Small intestine (tissue), 7 donors: ENCODE measurements around the gene MTMR3. TPM values are rescaled to one million over a fixed set of nuclear protein-coding genes. Genes with fewer than 3 reads are reported as not detected.

Experiments used
- DNase-seq, 2 donors: peaks; one replicate each; pipeline versions ENCODE4 v3.0.0 to v3.0.0-alpha.2; 2013
- FAIRE-seq: peaks from 2 replicates; lab custom pipeline; 2012; peaks lifted over from hg19 to GRCh38; lab: Jason Lieb, UNC
- H3K27ac ChIP-seq, 3 donors: one replicate each; pipeline ENCODE4 v1.5.1; 2013; ENCODE audit warnings: low read length in 2 of 3, mild to moderate bottlenecking in 2 of 3, control low read depth in 1 of 3, inconsistent platforms in 1 of 3, low read depth in 1 of 3, moderate library complexity in 1 of 3
- H3K27me3 ChIP-seq, 3 donors: one replicate each; pipeline ENCODE4 v1.6.1; 2013; ENCODE audit warnings: low read length in 3 of 3, inconsistent platforms in 1 of 3; ENCODE audit not compliant: control insufficient read depth in 3 of 3, insufficient read depth in 3 of 3
- H3K36me3 ChIP-seq, 3 donors: one replicate each; pipeline ENCODE4 v1.6.1; 2013; ENCODE audit warnings: low read length in 3 of 3, inconsistent platforms in 1 of 3, low read depth in 1 of 3, mild to moderate bottlenecking in 1 of 3, moderate library complexity in 1 of 3; ENCODE audit not compliant: control insufficient read depth in 3 of 3, insufficient read depth in 2 of 3
- H3K4me1 ChIP-seq, 3 donors: one replicate each; pipeline ENCODE4 v1.6.1; 2013; ENCODE audit warnings: low read length in 2 of 3, inconsistent platforms in 1 of 3, low read depth in 1 of 3, mild to moderate bottlenecking in 1 of 3, moderate library complexity in 1 of 3; ENCODE audit not compliant: control insufficient read depth in 3 of 3, insufficient read depth in 2 of 3
- H3K4me3 ChIP-seq, 3 donors: one replicate each; pipeline ENCODE4 v1.5.1; 2013; ENCODE audit warnings: low read length in 3 of 3, control low read depth in 1 of 3, inconsistent platforms in 1 of 3, low read depth in 1 of 3, mild to moderate bottlenecking in 1 of 3, moderate library complexity in 1 of 3
- H3K9me3 ChIP-seq, 2 donors: one replicate each; pipeline ENCODE4 v1.6.1; 2013; ENCODE audit warnings: low read depth in 1 of 2, low read length in 1 of 2; ENCODE audit not compliant: control insufficient read depth in 2 of 2, insufficient read depth in 1 of 2
- WGBS, 3 donors: extraction: QIAGEN DNeasy Blood & Tissue Kit; methylation state at CpG; one replicate each; pipeline ENCODE4 v1.1.7; 2013; 5-methylcytosine and 5-hydroxymethylcytosine counted together
- polyA plus RNA-seq, 4 donors: library from polyadenylated mRNA; stranded (reverse) in 3 of 4; unstranded in 1 of 4; fragments of 200-250 nt in 3 of 4; fragments of 120-200 nt in 1 of 4; gene quantifications; one replicate each; pipeline versions ENCODE4 v1.2.1 to v1.2.3, GENCODE V29; 2013
- donor health status: healthy with polysubstance abuse.
- donor health status: control.
- donor health status: control.
- donor health status: Bipolar disorder and iron deficiency.
- donor health status: healthy.

MTMR3 gene
- polyA plus RNA-seq, 4 donors, result 9.2 to 31.8 (median 13.1) TPM

DNA sequence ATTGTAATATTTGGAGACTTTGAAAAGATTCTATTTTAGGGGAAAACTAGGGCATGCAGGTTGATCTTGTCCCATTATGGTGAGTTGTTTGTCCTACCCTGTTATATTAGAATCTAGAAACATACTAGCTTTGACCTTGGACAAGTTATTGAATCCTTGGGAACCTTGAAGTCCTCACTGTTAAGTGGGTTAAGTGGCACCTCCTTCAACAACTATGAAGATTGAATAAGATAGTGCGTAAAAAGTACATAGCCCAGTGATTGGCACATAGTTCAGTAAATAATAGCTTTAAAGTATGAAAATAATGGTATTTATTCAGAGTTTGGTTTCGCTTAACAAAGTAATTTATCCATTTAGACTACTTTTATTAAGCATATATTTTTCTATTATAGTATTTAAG is 51.6 kb downstream of the MTMR3 start:
- Histone ChIP-seq H3K27ac (no peak overlapping the region), H3K4me3 (no peak overlapping the region), H3K27me3 (no peaks in the 10 kb centered on the region), H3K36me3 (peaks cover 0 to 3% (median 0%) of the 10 kb centered on the region in 3 donors), H3K4me1 (no peaks in the 10 kb centered on the region), H3K9me3 (no peaks in the 10 kb centered on the region)
- WGBS, 3 donors, result 92 to 96% (median 94%) methylated on average over 2 of the region's 2 CpGs
- DNase-seq, result no peak
- no peak for FAIRE-seq

- DNase-seq, result peak in 1 of 2 donors; percentile 31
- H3K27ac ChIP-seq, result no peak overlapping the region
- no peaks in the 10 kb centered on the region for H3K27me3 ChIP-seq
- no peaks in the 10 kb centered on the region for H3K4me1 ChIP-seq
- no peak overlapping the region for H3K4me3 ChIP-seq
- no peaks in the 10 kb centered on the region for H3K36me3 ChIP-seq
- no peaks in the 10 kb centered on the region for H3K9me3 ChIP-seq
- WGBS, 3 donors, result 23 to 48% (median 32%) methylated on average over 1 of the region's 1 CpG
- no peak for FAIRE-seq
Observed at GRCh38 chr22:29936186-29936585, 53.2 kb downstream of the MTMR3 start.

DNA sequence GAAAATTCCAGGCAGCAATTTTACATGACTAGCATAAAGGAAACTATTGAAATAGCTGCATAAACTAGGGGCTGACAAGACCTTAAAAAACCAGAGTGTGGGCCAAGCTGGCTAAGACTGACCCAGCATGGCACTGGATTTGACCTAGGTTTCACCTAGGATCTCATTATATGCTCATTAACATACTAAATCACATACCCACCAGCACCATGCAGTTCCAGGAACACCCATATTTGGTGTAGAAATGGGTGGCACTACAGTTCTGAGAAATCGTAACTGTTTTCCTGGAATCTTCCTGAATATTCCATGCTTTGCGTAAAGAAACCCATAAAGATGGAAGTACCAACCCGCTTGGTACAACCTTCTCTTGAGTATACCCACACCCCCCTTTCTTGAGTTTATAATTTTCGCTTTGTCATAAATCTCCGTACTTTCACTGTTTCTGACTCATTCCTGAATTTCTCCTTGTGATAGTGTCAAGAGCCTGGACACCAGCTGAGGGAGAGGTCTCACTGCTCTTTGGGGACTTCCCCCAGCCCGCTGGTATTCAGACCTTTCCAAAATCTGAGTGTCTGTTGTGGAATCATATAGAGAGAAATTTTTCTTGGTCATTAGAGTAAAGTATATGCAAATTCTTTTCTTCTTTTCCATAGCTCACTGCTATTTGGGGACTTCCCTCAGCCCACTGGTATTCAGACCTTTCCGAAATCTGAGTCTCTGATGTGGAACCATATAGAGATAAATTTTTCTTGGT is 55.1 kb downstream of the MTMR3 start:
- Histone ChIP-seq H3K9me3 (peaks cover 0 to 6% of the 10 kb centered on the region in 2 donors), H3K4me1 (no peaks in the 10 kb centered on the region), H3K4me3 (no peak overlapping the region), H3K27me3 (no peaks in the 10 kb centered on the region), H3K36me3 (no peaks in the 10 kb centered on the region), H3K27ac (no peak overlapping the region)
- DNase-seq (no peak), FAIRE-seq (no peak)
- WGBS, 3 donors, result 85 to 91% (median 86%) methylated on average over 7 of the region's 7 CpGs

DNA sequence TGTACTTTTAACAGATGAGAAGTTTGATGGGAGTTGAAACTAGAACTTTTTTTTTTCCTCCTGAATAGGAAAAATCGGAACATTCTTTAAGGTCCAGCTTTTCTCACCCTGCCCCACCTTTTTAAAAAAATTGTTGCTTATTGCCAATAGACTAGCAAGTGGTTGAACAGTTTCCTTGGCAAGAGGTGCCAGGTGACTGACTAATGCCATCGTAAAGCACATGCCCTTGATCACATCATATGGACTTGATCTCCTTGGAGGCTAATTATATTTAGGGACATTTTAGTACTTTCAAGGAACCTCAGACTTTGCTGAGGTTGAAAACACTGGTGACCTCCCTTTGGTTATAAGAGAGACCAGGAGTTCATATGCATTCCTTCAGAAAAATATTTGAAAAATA is 57.6 kb downstream of the MTMR3 start:
- no peak for FAIRE-seq
- no peak overlapping the region for H3K27ac ChIP-seq
- WGBS, 3 donors, result 49 to 87% (median 59%) methylated on average over 2 of the region's 2 CpGs
- H3K9me3 ChIP-seq, result peaks cover 0 to 6% of the 10 kb centered on the region in 2 donors
- no peak overlapping the region for H3K4me3 ChIP-seq
- peaks cover 0 to 2% (median 0%) of the 10 kb centered on the region in 3 donors for H3K36me3 ChIP-seq
- H3K4me1 ChIP-seq, result no peaks in the 10 kb centered on the region
- no peaks in the 10 kb centered on the region for H3K27me3 ChIP-seq
- DNase-seq, result peak in 1 of 2 donors; percentile 22

GRCh38 chr22:29944339-29944738 is 61.4 kb downstream of the MTMR3 start:
- H3K27ac ChIP-seq, result no peak overlapping the region
- peaks cover 0 to 4% (median 0%) of the 10 kb centered on the region in 3 donors for H3K4me1 ChIP-seq
- no peaks in the 10 kb centered on the region for H3K27me3 ChIP-seq
- H3K4me3 ChIP-seq, result no peak overlapping the region
- no peak for FAIRE-seq
- peaks cover 0 to 6% of the 10 kb centered on the region in 2 donors for H3K9me3 ChIP-seq
- WGBS, 3 donors, result 75 to 85% (median 85%) methylated on average over 2 of the region's 2 CpGs
- DNase-seq, result no peak
- peaks cover 0 to 2% (median 0%) of the 10 kb centered on the region in 3 donors for H3K36me3 ChIP-seq

DNA sequence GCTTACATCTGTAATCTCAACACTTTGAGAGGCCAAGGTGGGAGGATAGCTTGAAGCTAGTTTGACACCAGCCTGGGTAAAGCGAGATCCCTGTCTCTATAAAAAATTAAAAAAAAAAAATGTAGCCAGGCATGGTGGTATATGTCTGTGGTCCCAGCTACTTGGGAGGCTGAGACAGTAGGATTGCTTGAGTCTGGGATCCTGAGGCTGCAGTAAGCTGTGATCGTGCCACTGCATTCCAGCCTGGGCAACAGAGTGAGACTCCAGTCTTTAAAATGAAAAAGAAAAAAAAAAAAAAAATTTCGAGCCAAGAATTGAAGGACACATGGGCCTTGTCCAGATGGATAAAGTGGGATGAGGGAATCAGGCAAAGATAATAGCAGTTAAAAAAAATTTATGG is 62.5 kb downstream of the MTMR3 start:
- Histone ChIP-seq H3K9me3 (peaks cover 0 to 6% of the 10 kb centered on the region in 2 donors), H3K4me1 (peaks cover 0 to 4% (median 0%) of the 10 kb centered on the region in 3 donors), H3K36me3 (peaks cover 0 to 2% (median 0%) of the 10 kb centered on the region in 3 donors), H3K4me3 (no peak overlapping the region), H3K27me3 (no peaks in the 10 kb centered on the region), H3K27ac (no peak overlapping the region)
- FAIRE-seq, result no peak
- 75 to 86% (median 80%) methylated on average over 3 of the region's 3 CpGs for WGBS, 3 donors
- DNase-seq, result no peak

- WGBS, 3 donors, result 73 to 80% (median 77%) methylated on average over 2 of the region's 2 CpGs
- no peak for FAIRE-seq
- no peak overlapping the region for H3K4me3 ChIP-seq
- H3K36me3 ChIP-seq, result peaks cover 0 to 2% (median 0%) of the 10 kb centered on the region in 3 donors
- H3K9me3 ChIP-seq, result peaks cover 0 to 6% of the 10 kb centered on the region in 2 donors
- H3K27me3 ChIP-seq, result no peaks in the 10 kb centered on the region
- no peak for DNase-seq
- peaks cover 0 to 4% (median 0%) of the 10 kb centered on the region in 3 donors for H3K4me1 ChIP-seq
- no peak overlapping the region for H3K27ac ChIP-seq
Observed at GRCh38 chr22:29946220-29946619, 63.2 kb downstream of the MTMR3 start.

DNA sequence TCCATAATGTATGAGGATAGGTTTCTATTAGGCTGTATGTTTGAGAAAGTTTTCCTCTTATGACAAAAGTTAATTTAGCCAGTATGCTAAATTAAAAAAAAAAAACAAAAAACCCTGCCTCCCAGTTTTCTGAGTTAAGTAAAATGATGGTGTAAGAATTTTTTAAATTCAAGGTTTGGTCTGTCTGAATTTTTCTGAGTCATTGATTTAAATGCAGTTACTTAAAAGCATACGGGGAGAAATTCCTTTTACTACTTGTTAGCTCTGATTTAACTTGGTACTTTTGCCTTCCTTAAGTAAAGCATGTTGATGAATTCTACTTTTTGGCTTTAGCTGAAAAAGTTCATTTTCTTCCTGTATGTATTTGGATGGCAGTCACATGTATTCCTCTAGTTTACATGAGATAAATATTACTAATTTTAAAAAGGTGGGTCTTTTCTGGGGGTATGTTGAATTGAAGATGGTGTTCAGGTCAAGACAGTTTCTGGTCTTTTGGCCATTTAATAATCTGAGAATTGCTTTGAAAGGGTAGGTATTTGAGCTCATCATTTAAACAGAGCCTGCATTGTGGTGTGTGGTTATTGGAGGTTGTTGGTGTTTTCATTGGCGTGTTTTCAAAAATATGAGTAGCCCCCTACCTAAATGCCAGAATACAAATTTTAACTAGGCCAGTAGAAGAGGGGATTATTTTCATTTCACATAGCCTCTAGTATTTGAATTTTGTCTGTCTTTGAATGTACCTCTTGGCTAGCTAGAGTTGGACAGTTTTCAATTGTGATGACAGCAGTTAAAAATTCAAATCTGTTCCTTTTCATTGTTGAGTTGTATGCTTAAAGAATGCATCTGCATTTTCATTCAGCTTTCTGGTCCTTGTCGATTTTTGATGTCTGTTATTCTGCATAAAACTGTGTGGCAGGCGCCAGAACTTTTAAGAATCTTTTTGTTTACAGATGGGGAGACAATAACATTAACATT is 64.7 kb downstream of the MTMR3 start:
- no peak for FAIRE-seq
- whole genome bisulfite sequencing, 3 donors, result 64 to 78% (median 74%) methylated on average over 4 of the region's 4 CpGs
- DNase-seq, result no peak
- no peak overlapping the region for H3K27ac ChIP-seq
- H3K9me3 ChIP-seq, result no peaks in the 10 kb centered on the region
- H3K4me1 ChIP-seq, result peaks cover 0 to 4% (median 0%) of the 10 kb centered on the region in 3 donors
- peaks cover 0 to 2% (median 0%) of the 10 kb centered on the region in 3 donors for H3K36me3 ChIP-seq
- H3K27me3 ChIP-seq, result no peaks in the 10 kb centered on the region
- H3K4me3 ChIP-seq, result no peak overlapping the region
